Left cardiac atrium (tissue), 4 donors: ENCODE measurements around the gene F3. TPM values are rescaled to one million over a fixed set of nuclear protein-coding genes. Genes with fewer than 3 reads are reported as not detected.

Experiments used
- ATAC-seq, 2 donors: fragments of 200-7000 bp; cut with Tn5 transposase; one replicate each; pipeline ENCODE4 v1.9.1; 2020; ENCODE audit warnings: mild to moderate bottlenecking in 2 of 2, moderate library complexity in 2 of 2
- DNase-seq: peaks from one replicate; pipeline ENCODE4 v3.0.0-alpha.2; 2020
- intact Hi-C, 2 donors: fragments of 100-400 bp; cut with DNase I; formaldehyde crosslinking; loops; one replicate each; pipeline versions ENCODE4 v1.14.1 to v1.15.1; 2022 to 2023
- total RNA-seq, 2 donors: library from RNA; stranded (reverse); fragmentation: NEBNext Ultra II Directional; extraction: Animal tissue kit (Norgen Biotek cat#: 25700); gene quantifications; one replicate each; pipeline ENCODE4 v1.2.1, GENCODE V29; 2021
- donor health status: DM: no; HTN: yes; CAD: no.
- donor health status: DM: no; HTN: yes; CAD: no; lungs with severe emphysema.
- donor health status: DM: yes; HTN: yes; CAD: no.
- donor health status: Dilated cardiomyopathy.

The F3 gene
- total RNA-seq, 2 donors from 2014 or later, result 23.6 to 47.9 TPM

DNA sequence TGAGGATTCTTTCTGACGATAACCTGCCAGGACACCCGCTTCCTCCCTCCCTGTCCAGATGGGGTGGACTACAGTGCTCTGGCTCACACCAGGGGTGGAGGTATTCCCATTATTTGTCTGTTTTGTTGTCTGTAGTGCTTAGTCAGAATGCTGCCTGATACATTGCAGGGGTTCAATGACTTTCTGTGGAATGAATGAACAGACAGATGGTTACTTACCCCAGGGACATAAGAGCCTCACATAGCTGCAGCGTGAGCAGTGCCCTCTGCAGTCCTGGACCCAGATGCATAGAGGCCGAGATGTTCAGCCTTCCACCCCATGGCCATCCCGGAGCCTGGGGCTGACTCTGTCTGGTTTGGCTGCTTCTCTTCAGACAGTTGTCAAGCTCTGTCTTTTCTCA is 13.0 kb upstream of the F3 start:
- no peak for ATAC-seq
- DNase-seq, result no peak
- intact Hi-C loops, result no loop called here

DNA sequence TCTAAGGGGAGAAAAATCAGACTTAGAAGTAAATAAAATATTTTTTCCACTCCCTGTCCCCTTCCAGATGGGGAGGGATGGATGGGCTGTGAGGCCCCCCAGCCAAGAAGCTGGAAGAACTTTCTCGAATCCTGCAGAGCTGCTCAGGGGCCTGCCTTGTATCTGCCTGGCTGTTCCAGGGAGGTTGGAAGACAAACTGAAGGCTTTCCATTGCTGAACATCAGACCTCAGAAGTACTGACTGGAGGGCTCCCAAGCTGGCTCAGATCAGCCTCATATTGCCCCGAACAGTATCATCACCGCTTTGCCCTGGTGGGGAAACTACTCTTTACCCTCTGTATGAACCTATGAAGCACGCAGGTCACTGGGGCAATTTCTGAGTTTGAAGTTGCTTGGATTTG is 12.4 kb upstream of the F3 start:
- no peak for ATAC-seq
- intact Hi-C loops, result no loop called here
- no peak for DNase-seq

DNA sequence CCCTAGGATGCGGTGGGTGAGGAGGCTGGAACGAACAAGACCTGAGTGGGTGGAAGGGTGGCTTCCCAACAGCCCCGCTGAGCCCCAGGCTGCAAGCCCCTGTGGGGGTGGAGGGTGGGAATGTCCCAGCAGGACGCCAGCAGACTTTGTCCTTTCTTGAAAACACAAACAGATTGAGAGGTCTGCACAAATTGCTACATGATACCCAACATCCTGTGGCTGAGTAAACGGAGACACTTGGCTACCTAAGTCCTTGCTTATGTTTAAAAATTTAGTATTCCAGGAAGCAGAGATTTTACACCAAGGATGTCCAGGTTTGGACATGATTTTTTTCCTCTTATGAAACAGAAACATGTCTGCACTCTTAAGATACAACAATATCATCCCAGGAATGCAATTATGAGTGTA is 11.8 kb upstream of the F3 start:
- intact Hi-C loops, result no loop called here
- ATAC-seq (no peak), DNase-seq (no peak)

DNA sequence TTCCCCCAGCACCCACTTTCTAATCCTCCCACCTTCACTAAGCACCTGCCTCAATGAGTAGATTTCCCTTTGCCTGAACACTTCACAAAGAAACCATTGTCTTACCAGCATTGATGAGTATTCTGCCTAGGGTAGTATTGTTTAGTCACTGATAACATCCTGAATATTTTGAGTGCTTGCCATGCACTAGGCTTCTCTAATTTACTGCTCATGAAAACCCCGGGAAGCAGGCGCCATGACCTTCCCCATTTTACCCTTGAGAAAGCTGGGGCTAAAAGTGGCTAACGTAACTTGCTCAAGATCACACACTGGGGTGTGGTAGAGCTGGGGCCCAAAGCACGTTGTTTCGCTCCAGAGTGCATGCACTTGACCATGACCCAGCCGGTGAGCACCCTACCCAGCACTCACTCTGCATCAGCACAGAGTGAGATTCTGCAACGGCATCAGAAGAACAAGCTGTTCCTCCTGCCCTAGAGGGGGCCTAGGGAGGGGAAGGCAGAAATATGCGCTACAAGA is 10.6 kb upstream of the F3 start:
- ATAC-seq, result peak; percentile 79 to 85
- intact Hi-C loops, result no loop called here

DNA sequence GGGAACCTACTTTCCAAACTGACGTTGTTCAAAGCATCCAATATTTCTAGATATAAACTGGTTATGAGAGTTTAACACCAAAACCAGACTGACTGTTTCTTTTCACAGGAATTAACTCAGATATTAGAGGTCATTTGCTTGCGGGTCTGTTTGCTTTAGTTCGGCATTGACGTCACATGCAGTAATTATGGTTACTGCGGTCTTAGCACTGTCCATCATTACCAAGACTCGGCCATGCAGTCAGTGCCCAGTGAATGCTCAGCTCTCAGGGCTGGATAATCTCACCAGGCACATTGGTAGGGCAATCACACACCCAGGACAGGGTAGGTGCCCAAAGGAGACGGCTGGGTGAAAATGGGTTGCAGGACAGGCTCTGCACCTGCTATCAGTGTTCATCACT is 9.9 kb upstream of the F3 start:
- intact Hi-C loops, result no loop called here
- ATAC-seq (no peak), DNase-seq (no peak)

More for the DNA sequence above, 10.6 kb upstream of the F3 start:
- peak; percentile 32 for DNase-seq

DNA sequence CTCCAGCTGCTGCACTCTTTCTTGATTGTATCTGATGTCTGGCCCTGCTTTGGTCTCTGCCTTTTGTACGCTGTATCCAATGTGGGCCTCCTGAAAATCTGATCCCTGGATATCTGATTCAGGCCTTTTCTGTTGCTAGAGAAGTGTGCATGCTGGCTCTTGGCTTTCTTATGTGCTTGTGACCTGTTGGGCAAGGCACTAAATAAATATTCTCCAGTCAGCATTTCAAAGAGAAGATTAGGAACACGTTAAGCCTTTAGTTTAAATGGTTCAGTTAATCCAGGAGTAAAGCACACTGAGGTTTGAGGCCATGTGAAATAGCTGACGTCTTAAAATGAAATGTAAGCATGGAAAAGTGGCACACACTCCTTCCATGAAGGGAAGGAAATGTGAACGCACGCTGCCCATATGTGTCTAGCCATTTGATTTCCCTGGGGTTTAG is 9.3 kb upstream of the F3 start:
- ATAC-seq, result no peak
- intact Hi-C loops, result no loop called here
- no peak for DNase-seq

DNA sequence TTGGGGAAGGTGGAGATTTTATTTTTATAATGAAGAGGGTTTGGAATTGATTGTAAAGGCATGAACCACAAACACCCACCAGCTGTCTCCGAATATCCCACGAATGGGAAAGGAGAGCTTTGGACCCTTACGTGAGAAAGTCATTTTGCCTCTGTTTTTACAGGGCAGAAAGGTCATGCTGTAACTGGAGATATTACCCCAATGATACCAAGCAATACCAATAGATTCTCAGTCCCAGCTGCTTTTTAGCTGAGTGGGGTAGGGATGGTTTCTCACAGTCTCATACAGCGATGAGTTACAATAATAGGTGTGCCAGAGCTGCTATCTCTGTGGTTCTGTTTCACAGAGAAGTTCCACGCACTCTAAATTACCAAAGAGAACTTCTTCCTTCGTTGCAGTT is 8.8 kb upstream of the F3 start:
- intact Hi-C loops, result no loop called here
- DNase-seq (no peak), ATAC-seq (no peak)

DNA sequence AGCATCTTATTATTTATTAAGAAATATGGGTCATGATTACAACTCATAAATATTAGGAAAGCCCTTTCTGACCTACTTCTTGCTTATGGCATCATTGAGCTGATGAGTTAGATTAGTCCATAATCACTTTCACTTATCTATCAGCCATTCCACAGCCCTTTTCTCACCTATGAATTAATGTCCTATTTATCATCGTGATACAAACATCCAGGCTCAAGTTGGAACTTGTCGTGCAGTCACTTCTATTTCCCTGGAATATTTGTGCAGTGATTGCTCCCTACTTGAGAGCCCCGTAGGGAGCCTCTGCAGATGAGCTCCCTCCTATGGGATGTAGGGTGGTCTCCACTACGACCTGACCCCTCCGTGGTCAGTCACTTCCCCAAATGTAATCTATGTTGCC is 8.1 kb upstream of the F3 start:
- ATAC-seq (no peak), DNase-seq (no peak)
- intact Hi-C loops, result no loop called here

DNA sequence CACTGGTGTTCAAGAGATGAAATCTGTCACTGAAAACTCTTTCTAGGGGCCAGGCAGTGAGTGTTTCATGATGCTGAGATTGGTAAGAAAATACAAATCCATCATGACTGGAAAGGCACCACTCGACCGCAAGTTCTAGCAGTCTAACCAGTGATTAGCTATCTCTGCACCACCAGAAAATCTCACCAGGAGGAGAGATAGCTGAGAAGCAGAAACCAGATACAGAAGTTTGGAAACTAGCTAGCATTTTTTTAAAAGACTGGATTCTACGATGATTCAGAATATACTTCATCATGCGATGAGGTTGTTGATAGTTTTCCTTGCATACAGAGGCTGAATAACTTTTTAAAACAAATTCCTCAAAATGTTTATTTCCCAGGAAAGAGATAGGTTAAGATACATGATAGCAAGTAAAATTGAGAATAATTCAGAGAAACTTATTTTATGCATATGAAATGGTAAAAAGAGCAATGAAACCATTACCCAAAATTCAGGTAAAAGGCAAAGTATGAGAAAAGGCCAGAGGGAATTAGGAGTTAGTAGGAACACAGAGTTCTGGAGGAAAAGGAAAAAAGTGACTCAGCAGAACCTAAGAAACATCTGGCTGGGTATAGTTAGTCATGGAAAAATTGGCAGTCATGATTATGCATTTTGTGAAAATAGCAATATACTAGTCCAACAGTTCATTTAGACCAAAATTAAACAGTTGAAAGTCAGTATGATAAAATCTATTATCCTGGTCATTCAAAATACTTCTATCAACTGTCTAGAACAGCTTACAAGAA is 3.3 kb upstream of the F3 start:
- intact Hi-C loops, result no loop called here
- ATAC-seq (peak in 1 of 2 donors; percentile 17), DNase-seq (no peak)

DNA sequence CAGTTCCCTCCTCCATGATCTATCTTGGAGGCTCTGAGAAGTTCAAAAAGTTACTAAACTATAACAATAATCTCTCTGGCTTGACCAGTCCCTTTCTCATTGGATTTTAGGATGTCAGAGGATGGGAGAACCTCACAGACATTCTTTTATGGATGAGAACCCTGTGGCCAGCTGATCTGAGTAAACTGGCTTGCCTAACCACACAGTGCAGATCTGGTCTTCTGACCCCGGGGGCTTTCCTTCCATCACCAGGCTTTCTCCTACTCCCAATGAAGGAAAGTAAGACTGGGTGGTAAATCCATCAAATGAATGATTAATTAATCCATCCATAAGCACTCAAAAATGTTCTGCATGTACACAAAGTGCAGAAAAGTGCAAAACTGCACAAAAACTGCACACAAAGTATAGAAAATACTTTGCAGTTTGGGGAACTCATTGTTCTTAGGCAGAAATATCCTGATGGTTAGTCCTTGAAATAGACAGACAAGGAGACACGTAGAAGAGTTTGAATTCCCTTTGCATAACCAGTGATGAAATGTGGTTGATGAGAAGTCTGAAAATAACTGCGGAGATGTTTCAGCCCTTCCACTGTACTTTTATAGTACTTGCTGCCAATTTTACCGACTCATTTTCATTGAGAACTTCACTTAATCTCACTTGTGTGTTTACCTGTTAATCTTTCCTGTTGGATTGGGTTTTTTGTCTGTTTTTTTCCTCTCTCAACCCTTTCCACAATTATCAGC is 2.5 kb upstream of the F3 start:
- DNase-seq (no peak), ATAC-seq (peak in 1 of 2 donors; percentile 23)
- intact Hi-C loops, result no loop called here

DNA sequence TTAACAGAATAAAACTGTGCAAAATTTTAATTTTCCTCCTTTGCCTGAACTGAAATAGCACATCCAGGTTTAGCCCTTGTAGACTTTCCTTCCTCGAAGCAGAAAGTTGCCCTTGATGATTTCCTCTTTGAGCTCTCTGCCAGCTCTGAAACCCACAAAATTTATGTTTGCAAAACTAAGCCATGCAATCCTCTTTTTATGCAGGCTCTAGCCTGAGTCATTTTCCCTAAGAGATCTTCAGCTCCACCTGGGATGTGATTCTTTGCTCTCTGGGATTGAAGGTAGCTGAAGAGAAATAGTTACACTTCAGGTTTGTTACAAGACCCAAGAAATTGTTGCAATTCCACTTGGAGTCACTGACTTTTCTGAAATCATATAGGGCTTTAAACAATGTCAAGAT is 1.4 kb upstream of the F3 start:
- no peak for DNase-seq
- ATAC-seq, result no peak
- intact Hi-C loops, result no loop called here

DNA sequence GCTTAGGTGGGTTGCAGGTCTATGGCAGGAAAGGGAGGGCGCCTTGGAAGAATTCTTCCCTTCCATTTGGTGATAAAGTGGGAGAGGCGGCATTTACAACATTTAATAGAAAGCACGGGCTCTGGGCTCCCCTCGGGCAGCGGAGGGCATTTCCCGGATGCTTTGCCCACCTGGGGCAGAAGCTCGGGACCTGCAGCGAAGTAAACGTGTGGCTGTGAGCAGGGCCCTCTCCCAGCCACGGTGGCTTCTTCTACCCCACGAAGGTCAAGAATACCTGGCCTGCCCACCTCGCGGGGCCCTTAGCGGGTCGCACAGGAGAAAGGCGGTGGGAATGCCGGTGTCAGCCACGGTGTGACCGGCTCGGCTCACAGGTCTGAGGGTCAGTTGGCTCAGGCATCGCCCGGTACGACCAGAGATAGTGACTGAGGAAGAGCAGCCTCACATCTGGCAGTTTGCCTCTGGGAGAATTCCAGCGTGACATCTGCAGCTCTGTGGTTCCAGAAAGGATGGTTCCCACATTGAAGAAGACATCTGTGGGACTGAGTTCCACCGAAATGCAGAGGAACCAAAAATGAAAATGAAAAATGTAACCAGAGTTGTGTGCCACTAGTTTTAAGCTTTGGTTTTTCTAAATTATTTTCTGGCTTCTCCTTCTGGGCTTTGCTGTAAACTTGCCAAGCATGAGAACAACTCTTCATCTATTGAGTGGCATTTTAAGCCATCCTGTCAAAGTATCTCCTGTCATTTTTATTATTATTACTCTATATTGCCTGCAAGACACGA is 720 bp upstream of the F3 start:
- DNase-seq (peak; percentile 48), ATAC-seq (peak; percentile 34 to 37)
- intact Hi-C loops, result no loop called here

DNA sequence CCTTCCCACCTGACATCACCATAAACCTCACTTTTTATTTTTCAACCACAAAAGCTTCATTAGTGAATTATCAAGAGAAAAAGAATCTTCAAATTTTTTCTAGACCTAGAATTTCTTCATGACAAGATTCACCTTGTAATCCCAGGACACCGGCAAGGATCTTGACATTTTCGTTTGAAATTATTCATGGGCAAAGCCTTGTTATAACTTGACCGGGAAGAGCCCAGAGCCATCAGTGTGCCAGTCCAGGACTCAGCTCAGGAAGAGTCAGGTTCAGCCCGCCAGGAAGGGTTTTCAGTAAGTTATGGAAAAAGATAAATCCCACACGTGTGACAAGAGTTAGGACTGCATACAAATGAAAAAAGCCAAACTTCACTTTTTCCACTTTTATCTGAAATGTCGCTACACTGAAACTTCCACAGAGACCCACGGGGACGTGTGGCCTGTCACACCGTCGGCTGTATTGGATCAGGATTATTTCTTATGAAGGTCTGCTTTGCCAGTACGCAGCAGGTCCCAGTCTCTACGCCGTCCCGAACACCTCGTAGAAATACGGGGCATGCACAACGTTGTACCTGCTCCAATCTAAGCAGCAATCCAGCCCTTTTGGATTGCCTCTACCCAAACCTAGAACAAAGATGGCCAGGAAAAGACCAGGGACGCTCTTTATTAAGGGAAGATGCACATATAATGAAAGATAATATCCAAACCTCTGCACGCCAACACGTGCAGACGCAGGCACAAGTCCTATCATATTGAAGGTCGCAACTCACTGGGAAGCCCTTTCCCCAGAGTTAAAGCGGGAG is 916 bp downstream of the F3 start:
- intact Hi-C loops, result no loop called here
- no peak for DNase-seq
- ATAC-seq, result no peak

DNA sequence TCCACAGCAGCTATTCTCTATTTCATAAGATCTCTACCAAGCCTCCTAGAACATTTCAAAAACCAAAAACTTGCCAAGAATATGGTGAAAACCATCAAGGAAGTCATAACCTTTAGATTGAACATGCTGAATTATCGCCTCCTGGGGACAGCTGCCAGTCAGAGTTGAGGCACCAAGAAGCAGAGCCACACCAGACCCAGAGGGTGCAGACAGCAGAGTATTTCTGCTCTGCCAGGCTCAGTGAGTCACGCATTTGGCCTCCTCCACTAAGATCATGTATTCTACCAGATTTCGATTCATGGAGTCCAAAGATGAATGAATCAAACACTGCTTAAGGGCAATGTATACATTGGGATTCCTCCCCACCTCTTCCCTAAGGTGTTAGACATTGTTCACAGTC is 2.1 kb downstream of the F3 start:
- ATAC-seq (peak; percentile 11 to 40), DNase-seq (peak; percentile 30)
- intact Hi-C loops, result loop anchor here (5.0 to 10.0 kb wide), 3 partner anchors 58 to 115 kb away; no protein-coding TSS in a partner anchor

DNA sequence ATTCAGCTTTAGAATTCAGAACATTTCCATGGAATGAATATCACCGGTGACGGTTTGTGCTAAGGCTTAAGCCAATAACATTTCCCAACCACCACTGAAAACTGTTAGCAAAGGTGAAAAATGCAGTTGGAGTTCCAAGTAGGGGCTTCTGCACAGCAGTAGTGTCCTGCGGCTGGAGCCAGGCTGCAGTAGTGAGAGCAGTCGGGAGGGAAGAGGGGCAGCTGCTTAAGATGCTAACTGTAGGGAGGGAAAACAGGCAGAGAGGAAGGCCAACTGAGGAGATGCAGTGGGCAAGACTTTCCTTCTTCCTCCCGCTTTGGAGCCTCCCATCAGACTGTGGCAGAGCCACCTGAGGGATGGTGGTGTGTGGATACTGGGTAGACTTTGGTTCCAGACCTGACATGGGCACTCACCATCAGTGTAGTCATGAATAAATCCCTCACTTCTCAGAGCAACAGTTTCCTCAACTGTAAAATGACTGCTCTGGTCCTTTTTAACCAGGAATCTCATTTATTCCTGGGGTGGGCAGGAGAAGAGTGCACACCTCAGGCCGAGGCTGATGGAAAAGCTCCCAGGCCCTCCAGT is 3.2 kb downstream of the F3 start:
- DNase-seq, result no peak
- intact Hi-C loops, result loop anchor here (5.0 to 10.0 kb wide), 3 partner anchors 59 to 116 kb away; no protein-coding TSS in a partner anchor

DNA sequence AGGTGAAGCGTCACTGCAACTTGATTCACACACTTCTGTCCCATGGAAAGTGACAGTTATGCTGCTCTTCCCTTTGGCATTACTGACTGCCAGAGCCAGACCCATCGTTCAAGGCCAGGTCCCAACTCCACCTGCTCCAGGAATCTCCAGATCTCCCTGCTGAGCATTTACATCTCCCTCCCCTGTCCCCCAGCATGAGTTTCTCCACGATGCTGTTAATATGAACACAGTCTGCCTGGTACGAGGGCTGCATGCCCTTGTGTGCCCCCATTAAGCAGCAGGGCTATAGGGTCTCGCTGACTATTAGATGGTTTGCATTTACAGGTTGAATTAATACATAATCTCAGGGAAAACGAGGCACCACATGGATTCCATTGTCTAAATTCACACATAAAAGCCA is 4.3 kb downstream of the F3 start:
- intact Hi-C loops, result loop anchor here (5.0 to 10.0 kb wide), 3 partner anchors 60 to 118 kb away; no protein-coding TSS in a partner anchor
- no peak for ATAC-seq
- no peak for DNase-seq

More for the DNA sequence above, 3.2 kb downstream of the F3 start:
- no peak for ATAC-seq

DNA sequence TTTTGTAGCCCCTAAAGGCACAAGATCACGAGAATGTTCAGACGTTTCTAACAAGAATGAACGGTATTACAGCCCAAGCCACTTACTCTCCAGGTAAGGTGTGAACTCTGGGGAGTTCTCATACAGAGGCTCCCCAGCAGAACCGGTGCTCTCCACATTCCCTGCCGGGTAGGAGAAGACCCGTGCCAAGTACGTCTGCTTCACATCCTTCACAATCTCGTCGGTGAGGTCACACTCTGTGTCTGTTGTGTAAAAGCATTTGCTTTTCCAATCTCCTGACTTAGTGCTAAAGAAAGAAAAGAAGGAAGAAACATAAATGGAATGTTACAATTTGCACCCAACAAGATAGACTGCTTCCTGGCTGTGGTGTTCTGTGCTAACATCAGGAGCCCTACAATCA is 5.7 kb downstream of the F3 start:
- intact Hi-C loops, result loop anchor here (5.0 to 10.0 kb wide), 3 partner anchors 61 to 119 kb away; no protein-coding TSS in a partner anchor
- no peak for DNase-seq
- ATAC-seq, result peak; percentile 17 to 46

DNA sequence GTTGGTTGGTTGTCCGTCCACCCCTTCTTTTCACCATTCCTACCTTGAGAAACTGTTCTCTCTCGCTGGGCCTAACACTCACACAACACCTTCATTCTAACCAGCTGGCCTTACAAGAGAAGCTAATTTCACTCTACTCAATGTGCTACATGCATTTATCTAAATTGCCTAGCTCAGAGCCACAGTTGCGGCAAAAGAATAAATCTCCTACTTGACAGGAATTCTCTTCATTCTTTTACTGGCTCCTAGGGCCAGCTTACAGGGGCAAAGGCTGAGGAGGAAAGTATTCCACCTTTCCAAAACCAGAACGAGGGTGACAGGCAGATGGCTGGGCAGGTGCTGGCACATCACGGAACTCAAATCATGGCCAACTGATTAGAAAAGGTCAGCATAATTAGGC is 6.5 kb downstream of the F3 start:
- intact Hi-C loops, result loop anchor here (5.0 to 10.0 kb wide), 3 partner anchors 62 to 120 kb away; no protein-coding TSS in a partner anchor
- DNase-seq, result no peak
- ATAC-seq, result no peak
